Activated CD8-positive, alpha-beta memory T cell treated with anti-CD3 and anti-CD28 coated beads for 1 hour (primary cell): ENCODE data around the gene RGS17.

Experiments used
- DNase-seq, 2 donors: peaks; one replicate each; pipeline ENCODE4 v3.0.0-alpha.2; 2020; ENCODE audit warnings: low read depth in 1 of 2; ENCODE audit errors: extremely low read depth in 1 of 2

Gene RGS17

GRCh38 chr6:152959333-152959732 lies 171.7 kb downstream of the RGS17 start:
- DNase-seq: no peak

DNA sequence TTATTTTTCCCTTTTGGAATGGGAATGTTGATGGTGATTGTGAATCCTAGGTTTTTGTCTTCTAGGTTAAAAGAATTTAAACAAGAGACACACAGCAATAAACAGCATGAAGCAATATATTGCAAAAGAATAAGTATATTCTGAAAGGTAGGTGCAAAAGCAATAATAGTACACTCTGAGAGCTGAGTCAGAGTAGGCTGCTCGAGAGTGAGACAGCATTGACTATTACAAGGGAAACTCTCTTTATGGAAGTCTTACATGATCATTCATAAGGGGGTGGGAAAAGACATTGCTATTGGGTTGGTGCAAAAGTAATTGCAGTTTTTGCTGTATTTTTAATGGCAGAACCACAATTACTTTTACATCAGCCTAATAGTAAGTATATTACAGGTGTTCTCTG lies 173.3 kb downstream of the RGS17 start:
- DNase-seq: no peak
